ENCODE results near the gene TTR.

The TTR gene

GRCh38 chr18:31591628-31592027 lies at the start of gene TTR:
TTR (plus strand) TSS chr18:31591877; CDS start chr18:31591903, 26 bp downstream.
- no peak for TF ChIP-seq CTCF (IDR thresholded peaks at IDR 0.05; ENCODE audit: borderline replicate concordance, control extremely low read depth, extremely low read depth, insufficient read depth, missing control alignments)
- DNase-seq (ENCODE audit: low spot score): no peak
- in situ Hi-C loops (cut with MboI; ENCODE audit: low sequenced_read_pairs, unreplicated experiment): no loop called here

- no peak for DNase-seq (ENCODE audit: low spot score)
- in situ Hi-C loops (cut with MboI; ENCODE audit: low sequenced_read_pairs, unreplicated experiment): loop anchor here (10.0 kb wide), 1 partner anchor 122 kb away; no protein-coding TSS in a partner anchor
- no peak for TF ChIP-seq CTCF (IDR thresholded peaks at IDR 0.05; ENCODE audit: borderline replicate concordance, control extremely low read depth, extremely low read depth, insufficient read depth, missing control alignments)
These were observed 45.2 kb upstream of the TTR start for GRCh38 chr18:31546476-31546875.

GRCh38 chr18:31548853-31549252 lies 42.8 kb upstream of the TTR start:
- in situ Hi-C loops (cut with MboI; ENCODE audit: low sequenced_read_pairs, unreplicated experiment): loop anchor here (10.0 kb wide), 1 partner anchor 124 kb away; no protein-coding TSS in a partner anchor
- no peak for TF ChIP-seq CTCF (IDR thresholded peaks at IDR 0.05; ENCODE audit: borderline replicate concordance, control extremely low read depth, extremely low read depth, insufficient read depth, missing control alignments)
- DNase-seq (ENCODE audit: low spot score): no peak

- no peak for DNase-seq (ENCODE audit: low spot score)
- TF ChIP-seq CTCF (IDR thresholded peaks at IDR 0.05; ENCODE audit: borderline replicate concordance, control extremely low read depth, extremely low read depth, insufficient read depth, missing control alignments): no peak
- in situ Hi-C loops (cut with MboI; ENCODE audit: low sequenced_read_pairs, unreplicated experiment): loop anchor here (10.0 kb wide), 1 partner anchor 125 kb away; no protein-coding TSS in a partner anchor
These were observed 42.3 kb upstream of the TTR start for GRCh38 chr18:31549416-31549815.

- in situ Hi-C loops (cut with MboI; ENCODE audit: low sequenced_read_pairs, unreplicated experiment): no loop called here
- DNase-seq (ENCODE audit: low spot score): no peak
- no peak for TF ChIP-seq CTCF (IDR thresholded peaks at IDR 0.05; ENCODE audit: borderline replicate concordance, control extremely low read depth, extremely low read depth, insufficient read depth, missing control alignments)
These were observed 39.8 kb upstream of the TTR start for GRCh38 chr18:31551883-31552282.

- TF ChIP-seq CTCF (IDR thresholded peaks at IDR 0.05; ENCODE audit: borderline replicate concordance, control extremely low read depth, extremely low read depth, insufficient read depth, missing control alignments): no peak
These were observed 37.9 kb upstream of the TTR start for GRCh38 chr18:31553800-31554199.

More at GRCh38 chr18:31553800-31554199, 37.9 kb upstream of the TTR start:
- no peak for DNase-seq (ENCODE audit: low spot score)
- in situ Hi-C loops (cut with MboI; ENCODE audit: low sequenced_read_pairs, unreplicated experiment): no loop called here
